GM21619 (cell line): ENCODE data around the gene PTPN18.
A peak's percentile ranks its signal among the peaks of the same experiment; 100 is the strongest.
"Not testable (repeated sequence)": the region's sequence is repeated elsewhere in the genome, so short reads cannot be mapped to it uniquely, and the experiment has no call there.

ENCODE experiments used
- ATAC-seq: cut with Tn5 transposase; IDR thresholded peaks from one replicate; pipeline ENCODE4 v1.9.1; 2021; ENCODE audit not compliant: unreplicated experiment

PTPN18 gene

GRCh38 chr2:130380096-130380934, 24.5 kb downstream of the PTPN18 start:
- no peak for ATAC-seq

GRCh38 chr2:130381145-130381544, 25.3 kb downstream of the PTPN18 start:
- no peak for ATAC-seq

- no peak for ATAC-seq
These were observed 25.8 kb downstream of the PTPN18 start for GRCh38 chr2:130381619-130382018.

- no peak for ATAC-seq
These were observed 26.6 kb downstream of the PTPN18 start for GRCh38 chr2:130382313-130382917.

GRCh38 chr2:130385709-130386108, 29.9 kb downstream of the PTPN18 start:
- peak; percentile 49 for ATAC-seq

- ATAC-seq = no peak
These were observed 31.2 kb downstream of the PTPN18 start for GRCh38 chr2:130387071-130387400.

GRCh38 chr2:130387804-130388203, 31.9 kb downstream of the PTPN18 start:
- ATAC-seq = no peak

GRCh38 chr2:130388221-130388907, 32.5 kb downstream of the PTPN18 start:
- ATAC-seq = no peak

GRCh38 chr2:130389358-130389757, 33.5 kb downstream of the PTPN18 start:
- ATAC-seq = no peak

- ATAC-seq = no peak
These were observed 33.9 kb downstream of the PTPN18 start for GRCh38 chr2:130389783-130390182.

- ATAC-seq = peak; percentile 12
These were observed 34.7 kb downstream of the PTPN18 start for GRCh38 chr2:130390460-130391057.

GRCh38 chr2:130391058-130391871, 35.4 kb downstream of the PTPN18 start:
- ATAC-seq = peak; percentile 88

- no peak for ATAC-seq
These were observed 36.2 kb downstream of the PTPN18 start for GRCh38 chr2:130391872-130392670.

- no peak for ATAC-seq
These were observed 37.6 kb downstream of the PTPN18 start for GRCh38 chr2:130393318-130393910.

- ATAC-seq = not testable (repeated sequence)
These were observed 50.4 kb downstream of the PTPN18 start for GRCh38 chr2:130406280-130406679.

GRCh38 chr2:130416693-130417092, 60.8 kb downstream of the PTPN18 start:
- not testable (repeated sequence) for ATAC-seq

- not testable (repeated sequence) for ATAC-seq
These were observed 63.0 kb downstream of the PTPN18 start for GRCh38 chr2:130418845-130419244.
